ENCODE data around the gene CDH4.

Gene CDH4

GRCh38 chr20:61333484-61334108, 81.5 kb downstream of the CDH4 start:
- no peak for DNase-seq

- no peak for DNase-seq
Measured at GRCh38 chr20:61340157-61340556, 88.1 kb downstream of the CDH4 start.

DNA sequence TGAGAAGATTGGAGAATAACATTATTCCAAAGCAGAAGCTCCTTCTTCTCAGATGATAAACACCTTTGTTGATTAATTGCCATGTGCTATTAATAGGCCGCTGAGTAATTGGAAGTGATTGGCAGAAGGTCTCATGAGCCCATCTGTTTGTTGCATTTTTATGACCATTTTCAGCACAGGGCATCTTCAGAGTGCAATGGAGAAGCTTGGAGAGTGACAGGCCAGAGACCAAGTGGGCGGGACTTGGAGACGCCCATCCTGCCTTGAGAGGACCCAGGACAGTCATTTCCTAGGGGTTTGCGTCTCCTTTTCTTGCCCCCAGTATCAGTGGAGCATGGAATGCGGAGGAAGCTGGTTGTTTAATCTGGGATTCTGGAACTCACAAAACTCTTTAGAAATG, 89.5 kb downstream of the CDH4 start:
- DNase-seq = no peak

GRCh38 chr20:61343934-61344333, 91.9 kb downstream of the CDH4 start:
- no peak for DNase-seq

DNA sequence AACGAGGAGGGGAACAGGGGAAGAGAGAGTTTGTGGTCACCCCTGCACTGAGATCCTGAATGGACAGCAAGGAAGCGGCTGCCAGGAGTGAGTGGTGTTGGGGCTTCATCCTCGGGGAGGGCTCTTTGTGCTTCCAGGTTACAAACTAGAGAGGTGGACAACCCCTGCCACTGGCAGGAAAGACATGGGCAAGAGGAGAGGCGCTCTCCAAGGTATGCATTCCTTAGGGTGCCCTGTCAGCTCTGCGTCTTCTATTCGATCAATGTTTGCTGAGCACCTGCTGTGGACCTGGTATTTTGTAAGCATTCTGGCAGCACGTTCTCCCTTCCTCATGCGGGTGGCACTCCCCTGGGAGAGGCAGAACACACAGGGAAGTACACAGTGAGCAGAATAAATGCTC, 93.6 kb downstream of the CDH4 start:
- no peak for DNase-seq

DNA sequence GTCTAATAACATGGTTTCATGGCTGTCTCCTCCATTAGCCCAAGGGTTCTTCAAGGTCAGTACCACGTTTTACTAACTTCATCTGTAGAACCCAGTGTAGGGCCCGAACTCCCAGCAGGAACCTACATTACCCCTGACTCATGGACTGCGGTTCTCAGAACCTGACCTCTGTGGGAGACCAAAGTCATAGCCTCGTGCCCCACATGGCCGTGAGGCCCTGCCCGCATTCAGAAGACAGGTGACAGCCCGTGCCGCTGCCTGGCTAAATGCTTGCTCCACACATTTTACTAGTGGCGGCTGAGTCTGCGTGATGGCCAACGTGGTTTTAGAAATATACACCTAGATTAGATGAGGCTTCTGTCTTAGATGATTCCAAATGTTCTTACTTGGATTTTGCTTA, 94.9 kb downstream of the CDH4 start:
- no peak for DNase-seq

DNA sequence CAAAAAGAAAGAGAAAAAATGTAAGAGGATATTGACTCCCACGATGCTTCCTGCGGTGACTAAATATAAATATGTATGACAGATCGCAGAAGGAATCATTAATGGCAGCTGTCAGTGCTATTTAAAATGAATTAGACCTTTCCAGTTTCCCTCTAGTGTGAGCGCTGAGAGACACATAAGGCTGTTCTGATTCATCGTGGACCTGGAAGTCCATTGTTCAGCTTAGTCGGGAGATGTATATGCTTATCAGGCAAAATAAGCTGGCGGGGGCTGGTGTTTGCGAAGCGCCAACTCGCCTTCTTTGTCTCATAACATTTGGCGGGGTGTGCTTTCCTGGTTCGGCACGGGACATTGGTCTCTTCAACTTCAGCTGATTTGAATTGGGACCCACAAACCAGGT, 95.4 kb downstream of the CDH4 start:
- no peak for DNase-seq

- DNase-seq = no peak
Measured at GRCh38 chr20:61349447-61350165, 97.5 kb downstream of the CDH4 start.

DNA sequence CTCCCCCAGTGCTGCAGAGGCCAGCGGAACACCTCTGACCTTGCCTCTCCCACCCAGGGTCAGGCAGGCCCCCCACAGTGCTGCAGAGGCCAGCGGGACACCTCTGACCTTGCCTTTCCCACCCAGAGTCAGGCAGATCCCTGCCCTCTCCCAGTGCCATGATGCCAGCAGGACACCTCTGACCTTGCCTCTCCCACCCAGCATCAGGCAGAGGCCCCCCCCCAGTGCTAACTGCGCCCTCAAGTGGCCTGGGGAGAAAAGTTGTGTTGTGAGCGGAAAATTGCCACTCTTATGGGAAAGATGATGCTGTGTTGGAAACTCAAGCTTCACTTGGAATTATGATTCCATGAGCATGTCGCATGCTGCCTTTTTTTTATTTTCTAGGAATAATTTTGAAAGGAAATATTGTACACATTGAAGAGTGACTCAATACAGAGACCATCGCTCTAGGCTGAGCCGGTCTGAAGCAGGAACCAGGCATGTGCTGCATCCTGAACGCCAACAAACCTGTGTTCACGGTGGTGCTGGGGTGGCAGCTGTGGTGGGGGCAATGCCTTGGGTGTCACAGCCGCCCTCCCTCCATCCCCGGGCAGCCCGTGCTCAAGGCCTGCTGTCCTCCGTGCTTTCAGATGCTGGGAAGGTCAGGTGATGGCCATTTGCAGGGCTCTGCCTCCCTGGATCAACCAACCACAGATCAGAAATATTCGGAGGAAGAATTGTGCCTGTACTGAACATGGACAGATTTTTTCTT, 98.6 kb downstream of the CDH4 start:
- DNase-seq = no peak

- no peak for DNase-seq
Measured at GRCh38 chr20:61352346-61353260, 100.5 kb downstream of the CDH4 start.

DNA sequence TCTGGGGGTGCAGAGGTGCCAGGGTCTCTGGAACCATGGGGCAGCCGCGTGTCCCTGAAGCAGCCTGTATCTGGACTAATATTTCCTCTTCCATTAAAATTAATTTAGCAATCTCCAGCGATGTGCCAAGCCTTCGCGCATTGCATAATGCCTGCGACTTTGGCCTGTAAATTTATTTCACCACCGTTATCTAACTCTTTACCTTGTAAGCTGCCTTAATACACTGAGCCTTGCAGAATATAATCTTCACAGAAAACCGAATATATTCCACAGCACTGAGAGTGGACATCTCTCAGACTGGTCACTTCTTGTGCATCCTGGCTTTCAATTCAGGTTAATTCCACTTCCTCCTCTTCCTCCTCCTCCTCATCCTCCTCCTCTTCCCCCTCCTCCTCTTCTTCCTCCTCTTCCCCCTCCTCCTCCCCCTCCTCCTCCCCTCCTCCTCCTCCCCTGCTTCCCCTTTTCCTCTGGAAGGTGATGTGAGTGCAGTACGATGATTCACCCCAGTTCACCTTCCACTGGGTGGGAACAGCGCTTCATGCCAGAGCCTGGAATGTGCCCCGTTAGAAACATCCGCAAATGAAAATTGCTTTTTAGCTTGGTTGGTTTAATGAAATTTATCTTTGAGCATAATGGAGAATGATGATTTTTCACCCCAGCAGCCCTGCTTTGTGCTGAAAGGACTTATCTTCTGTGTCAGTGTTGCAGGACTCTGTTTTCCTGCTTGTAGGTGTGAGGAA, 101.4 kb downstream of the CDH4 start:
- no peak for DNase-seq

DNA sequence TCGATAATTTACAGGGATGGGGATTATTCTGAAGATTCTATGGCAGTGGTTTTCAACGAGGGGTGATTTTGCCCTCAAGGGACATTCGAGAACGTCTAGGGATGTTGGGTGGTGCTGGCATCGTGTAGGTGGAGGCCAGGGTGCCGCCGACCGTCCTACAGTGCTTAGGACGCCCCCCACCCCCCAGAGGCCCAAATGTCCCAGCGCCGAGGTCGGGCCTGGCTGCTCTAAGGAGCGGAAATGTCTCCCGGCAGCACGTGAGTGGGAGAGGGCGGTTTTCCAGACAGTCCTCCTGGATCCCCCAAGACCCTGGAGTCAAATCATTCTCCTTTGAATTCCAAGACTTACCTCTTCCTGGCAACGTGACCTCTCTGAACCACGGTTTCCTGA, 101.9 kb downstream of the CDH4 start:
- no peak for DNase-seq

DNA sequence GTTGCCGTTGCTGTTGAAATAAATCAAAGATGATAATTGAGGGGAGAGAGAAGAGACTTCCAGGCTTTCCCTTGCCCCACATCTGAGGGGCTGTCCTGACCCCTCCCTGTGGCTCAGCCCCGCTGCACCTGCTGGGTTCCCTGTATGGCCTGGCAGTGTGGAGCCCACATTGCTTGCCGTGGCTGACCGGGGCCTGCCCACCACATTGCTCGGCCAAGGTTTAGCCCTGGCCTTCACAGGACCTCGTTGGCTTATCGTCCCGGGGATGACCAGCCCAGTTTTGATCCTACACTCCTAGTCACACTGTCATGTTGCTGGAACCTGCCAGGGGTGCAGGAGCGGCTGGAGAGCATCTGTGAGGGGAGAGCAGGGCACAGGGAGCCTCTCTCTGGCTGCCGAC, 102.4 kb downstream of the CDH4 start:
- DNase-seq = no peak

GRCh38 chr20:61354901-61355495, 102.9 kb downstream of the CDH4 start:
- DNase-seq = no peak

GRCh38 chr20:61355585-61355984, 103.5 kb downstream of the CDH4 start:
- DNase-seq = no peak

GRCh38 chr20:61356196-61356595, 104.1 kb downstream of the CDH4 start:
- no peak for DNase-seq

DNA sequence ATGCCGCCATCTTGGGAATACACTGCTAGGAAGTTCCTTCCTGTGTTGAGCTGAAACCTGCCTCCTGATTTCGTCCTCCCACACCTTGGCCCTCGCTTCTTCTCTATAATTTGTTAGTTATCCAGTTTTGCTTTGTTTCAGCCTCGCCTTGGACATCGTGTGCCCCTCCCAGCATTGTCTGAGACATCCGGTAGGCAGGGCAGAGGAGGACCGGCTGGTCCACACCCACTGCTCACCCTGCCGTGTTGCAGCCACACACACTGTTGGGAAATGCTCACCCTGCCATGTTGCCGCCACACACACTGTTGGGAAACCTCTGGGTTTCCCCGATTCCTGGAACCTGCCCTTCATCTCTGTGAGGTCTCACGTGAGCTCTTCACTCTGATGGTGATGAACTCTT, 105.1 kb downstream of the CDH4 start:
- DNase-seq = no peak

- DNase-seq = no peak
Measured at GRCh38 chr20:61359254-61359653, 107.2 kb downstream of the CDH4 start.

DNA sequence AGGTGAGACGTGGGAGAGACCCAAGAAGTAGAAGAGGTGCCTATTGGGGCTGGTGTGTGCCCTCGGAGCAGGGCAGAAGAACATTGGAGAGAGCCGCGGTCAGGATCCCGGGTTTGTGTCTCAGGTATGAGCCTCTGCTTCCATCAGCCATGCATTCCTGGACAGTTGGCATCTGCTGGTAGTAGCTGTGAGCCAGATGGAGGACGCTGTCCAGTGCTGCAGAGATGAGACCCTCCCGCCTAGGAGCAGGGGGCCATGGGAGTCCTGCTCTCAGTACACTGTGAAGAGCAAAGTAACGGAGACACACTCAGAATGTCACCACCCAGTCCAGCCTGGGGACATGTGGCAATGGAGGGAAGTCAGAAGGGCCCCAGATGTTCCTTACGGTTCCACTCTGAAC, 108.2 kb downstream of the CDH4 start:
- DNase-seq = no peak

GRCh38 chr20:61360940-61361339, 108.9 kb downstream of the CDH4 start:
- DNase-seq = no peak

DNA sequence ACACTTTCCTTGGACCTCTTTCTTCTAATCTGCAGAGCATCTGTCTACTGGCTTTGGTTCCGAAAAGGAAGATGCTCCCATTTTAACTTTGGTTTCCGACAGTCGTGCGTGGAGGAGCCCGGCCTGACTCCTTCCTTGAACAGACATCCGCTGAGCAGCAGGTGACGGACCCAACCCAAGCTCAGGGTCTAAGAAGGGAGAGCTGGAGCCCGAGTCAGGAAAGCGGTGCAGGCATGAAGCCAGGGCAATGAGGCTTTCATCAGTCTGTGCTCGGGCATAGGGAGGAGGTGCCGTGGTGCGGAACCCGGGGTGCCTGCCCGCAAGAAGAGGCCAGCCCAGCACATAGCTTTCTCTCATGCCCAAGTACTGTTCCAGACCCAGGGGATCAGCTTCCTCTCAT, 109.4 kb downstream of the CDH4 start:
- DNase-seq = no peak

GRCh38 chr20:61364147-61364546, 112.1 kb downstream of the CDH4 start:
- no peak for DNase-seq

Measured in NCI-H2171 treated with DMSO at 0.1 percent for 48 hours (cell line).